GM23338 (cell line): ENCODE results near the gene CRYM. TPM values are rescaled to one million over a fixed set of nuclear protein-coding genes. Genes with fewer than 3 reads are reported as not detected.

Source experiments
- ATAC-seq: fragments of 200-7000 bp; cut with Tn5 transposase; 3 replicates; pipeline ENCODE4 v1.9.1; 2020
- DNase-seq: peaks from one replicate; pipeline ENCODE4 v3.0.0-alpha.2; 2015; ENCODE audit warnings: low spot score
- H2AFZ ChIP-seq: fragments of 200-600 bp; sonication (generic); 2 replicates; pipeline ENCODE4 v1.8.0; 2016; ENCODE audit warnings: antibody characterized with exemption, mild to moderate bottlenecking, moderate library complexity
- H3F3A ChIP-seq: fragments of 200-600 bp; sonication (generic); replicated peaks from 2 replicates; pipeline ENCODE4 v1.8.0; 2017; ENCODE audit warnings: antibody characterized with exemption, mixed run types, low read depth
- H3K27ac ChIP-seq: fragments of 200-600 bp; sonication (generic); 2 replicates; pipeline ENCODE4 v1.6.1; 2016; ENCODE audit warnings: low read depth
- H3K27me3 ChIP-seq: fragments of 200-600 bp; sonication (generic); 2 replicates; pipeline ENCODE4 v1.8.0; 2016; ENCODE audit warnings: mild to moderate bottlenecking, mixed run types, moderate library complexity; ENCODE audit not compliant: insufficient read depth
- H3K36me3 ChIP-seq: fragments of 200-600 bp; sonication (generic); 2 replicates; pipeline ENCODE4 v1.8.0; 2016; ENCODE audit warnings: mild to moderate bottlenecking; ENCODE audit not compliant: insufficient read depth
- H3K4me1 ChIP-seq: fragments of 200-600 bp; sonication (generic); 2 replicates; pipeline ENCODE4 v1.8.0; 2016; ENCODE audit warnings: mild to moderate bottlenecking, moderate library complexity; ENCODE audit not compliant: insufficient read depth
- H3K4me2 ChIP-seq: fragments of 200-600 bp; sonication (generic); 2 replicates; pipeline ENCODE4 v1.7.1; 2017; ENCODE audit warnings: mixed run types
- H3K4me3 ChIP-seq: fragments of 200-600 bp; sonication (generic); 2 replicates; pipeline ENCODE4 v1.6.1; 2016; ENCODE audit warnings: mixed run types
- H3K79me2 ChIP-seq: fragments of 200-600 bp; sonication (generic); replicated peaks from 2 replicates; pipeline ENCODE4 v1.8.0; 2017; ENCODE audit warnings: mild to moderate bottlenecking; ENCODE audit not compliant: insufficient read depth
- H3K9me2 ChIP-seq: fragments of 200-600 bp; sonication (generic); 2 replicates; pipeline ENCODE4 v1.8.0; 2017; ENCODE audit not compliant: insufficient read depth
- H4K20me1 ChIP-seq: fragments of 200-600 bp; sonication (generic); replicated peaks from 2 replicates; pipeline ENCODE4 v1.8.0; 2017; ENCODE audit warnings: mild to moderate bottlenecking; ENCODE audit not compliant: insufficient read depth
- H3K27ac Mint-ChIP-seq: 2 replicates; pipeline ENCODE4 v1.8.0; 2020; ENCODE audit warnings: inconsistent platforms, mild to moderate bottlenecking, moderate library complexity, mixed read lengths
- H3K27me3 Mint-ChIP-seq: 3 replicates; pipeline ENCODE4 v1.8.0; 2022; ENCODE audit warnings: low read depth, mild to moderate bottlenecking, moderate library complexity, mixed read lengths, inconsistent platforms; ENCODE audit not compliant: insufficient read depth, poor library complexity
- H3K36me3 Mint-ChIP-seq: 3 replicates; pipeline ENCODE4 v1.8.0; 2021; ENCODE audit warnings: low read depth, mild to moderate bottlenecking, inconsistent platforms, moderate library complexity, mixed read lengths
- H3K4me1 Mint-ChIP-seq: 3 replicates; pipeline ENCODE4 v1.8.0; 2020; ENCODE audit warnings: mild to moderate bottlenecking, inconsistent platforms, mixed read lengths
- H3K4me3 Mint-ChIP-seq: 3 replicates; pipeline ENCODE4 v1.8.0; 2021; ENCODE audit warnings: moderate library complexity, mild to moderate bottlenecking, inconsistent platforms, mixed read lengths
- H3K9me3 Mint-ChIP-seq: 3 replicates; pipeline ENCODE4 v1.8.0; 2020; ENCODE audit warnings: moderate library complexity, mild to moderate bottlenecking, inconsistent platforms, mixed read lengths
- CREB1 ChIP-seq: fragments of 250-450 bp; sonication (Bioruptor Pico); IDR thresholded peaks from 2 replicates; pipeline ENCODE4 v1.5.0; 2020; ENCODE audit warnings: low read depth, mild to moderate bottlenecking, moderate library complexity
- JUNB ChIP-seq: IDR thresholded peaks from one replicate; pipeline ENCODE4 v1.6.1; 2016; ENCODE audit warnings: antibody characterized with exemption; ENCODE audit not compliant: unreplicated experiment
- STAT1 ChIP-seq: IDR thresholded peaks from one replicate; pipeline ENCODE4 v1.6.1; 2016; ENCODE audit warnings: antibody characterized with exemption; ENCODE audit not compliant: unreplicated experiment
- ZNF331 ChIP-seq: fragments of 250-450 bp; sonication (Bioruptor Pico); IDR thresholded peaks from 2 replicates; pipeline ENCODE4 v1.5.0; 2020; ENCODE audit warnings: low read depth, mild to moderate bottlenecking, moderate library complexity
- polyA plus RNA-seq: library from polyadenylated mRNA; unstranded; fragments of >200 nt; fragmentation: Nextera tagmentation; extraction: Ambion mirVana; gene quantifications from 2 replicates; pipeline ENCODE4 v1.2.1, GENCODE V29; 2016
- total RNA-seq: library from RNA; depleted of rRNA; stranded (reverse); fragments of >200 nt; shearing (Covaris generic); gene quantifications from 2 replicates; pipeline ENCODE4 v1.2.3, GENCODE V29; 2014
- TF ChIP-seq, protein P1 (sequence below): fragments of 250-450 bp; sonication (Bioruptor Pico); IDR thresholded peaks from 2 replicates; pipeline ENCODE4 v1.5.0; 2020; ENCODE audit warnings: mild to moderate bottlenecking, moderate library complexity
- TF ChIP-seq, protein P2 (sequence below), 2 experiments: fragments of 200-600 bp in 1 of 2; sonication (generic) in 1 of 2; conservative IDR thresholded peaks; 2 replicates each; pipeline versions ENCODE4 v1.5.1 to v1.6.1; 2016 to 2017; ENCODE audit warnings: antibody characterized with exemption in 2 of 2, low read depth in 2 of 2, mild to moderate bottlenecking in 2 of 2, moderate library complexity in 1 of 2
- TF ChIP-seq, protein P3 (sequence below): IDR thresholded peaks from 2 replicates; pipeline ENCODE4 v1.6.1; 2016; ENCODE audit warnings: antibody characterized with exemption

The CRYM gene
- total and polyA plus RNA-seq, 2 experiments from 2014 or later: 15.2 to 18.0 TPM

DNA sequence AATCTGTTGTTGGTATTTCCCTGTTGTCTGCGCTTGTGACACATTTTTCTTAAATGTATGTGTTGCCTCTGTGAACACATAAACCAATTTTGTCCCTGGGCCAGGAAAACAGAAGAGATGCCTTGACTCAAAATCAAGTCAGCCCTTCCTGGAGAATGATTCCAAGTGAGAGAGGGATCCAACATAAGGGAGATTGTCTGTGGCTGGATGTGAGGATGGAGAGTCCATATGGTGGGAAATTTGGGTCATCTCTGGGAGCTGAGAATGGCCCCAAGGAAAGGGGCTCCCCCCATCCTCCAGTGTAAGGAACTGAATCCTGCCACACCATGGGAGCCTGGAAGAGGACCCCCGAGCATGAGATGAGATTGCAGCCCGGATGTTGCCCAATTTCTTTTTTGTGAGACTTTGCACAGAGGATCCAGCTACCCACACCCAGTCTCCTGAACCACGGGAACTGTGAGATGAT, 13.5 kb downstream of the CRYM start:
- H3K9me3 Mint-ChIP-seq: no peaks in the 10 kb centered on the region
- ATAC-seq (no peak), DNase-seq (no peak)
- H3K27me3 ChIP-seq: no peaks in the 10 kb centered on the region
- H2AFZ ChIP-seq: no peak overlapping the region
- H3K79me2 ChIP-seq: no peaks in the 10 kb centered on the region
- H3K27ac Mint-ChIP-seq: no peak overlapping the region
- no peak overlapping the region for H3K4me3 Mint-ChIP-seq
- TF ChIP-seq CREB1 (CRISPR knock-in tag): no peak
- TF ChIP-seq, protein P1, sequence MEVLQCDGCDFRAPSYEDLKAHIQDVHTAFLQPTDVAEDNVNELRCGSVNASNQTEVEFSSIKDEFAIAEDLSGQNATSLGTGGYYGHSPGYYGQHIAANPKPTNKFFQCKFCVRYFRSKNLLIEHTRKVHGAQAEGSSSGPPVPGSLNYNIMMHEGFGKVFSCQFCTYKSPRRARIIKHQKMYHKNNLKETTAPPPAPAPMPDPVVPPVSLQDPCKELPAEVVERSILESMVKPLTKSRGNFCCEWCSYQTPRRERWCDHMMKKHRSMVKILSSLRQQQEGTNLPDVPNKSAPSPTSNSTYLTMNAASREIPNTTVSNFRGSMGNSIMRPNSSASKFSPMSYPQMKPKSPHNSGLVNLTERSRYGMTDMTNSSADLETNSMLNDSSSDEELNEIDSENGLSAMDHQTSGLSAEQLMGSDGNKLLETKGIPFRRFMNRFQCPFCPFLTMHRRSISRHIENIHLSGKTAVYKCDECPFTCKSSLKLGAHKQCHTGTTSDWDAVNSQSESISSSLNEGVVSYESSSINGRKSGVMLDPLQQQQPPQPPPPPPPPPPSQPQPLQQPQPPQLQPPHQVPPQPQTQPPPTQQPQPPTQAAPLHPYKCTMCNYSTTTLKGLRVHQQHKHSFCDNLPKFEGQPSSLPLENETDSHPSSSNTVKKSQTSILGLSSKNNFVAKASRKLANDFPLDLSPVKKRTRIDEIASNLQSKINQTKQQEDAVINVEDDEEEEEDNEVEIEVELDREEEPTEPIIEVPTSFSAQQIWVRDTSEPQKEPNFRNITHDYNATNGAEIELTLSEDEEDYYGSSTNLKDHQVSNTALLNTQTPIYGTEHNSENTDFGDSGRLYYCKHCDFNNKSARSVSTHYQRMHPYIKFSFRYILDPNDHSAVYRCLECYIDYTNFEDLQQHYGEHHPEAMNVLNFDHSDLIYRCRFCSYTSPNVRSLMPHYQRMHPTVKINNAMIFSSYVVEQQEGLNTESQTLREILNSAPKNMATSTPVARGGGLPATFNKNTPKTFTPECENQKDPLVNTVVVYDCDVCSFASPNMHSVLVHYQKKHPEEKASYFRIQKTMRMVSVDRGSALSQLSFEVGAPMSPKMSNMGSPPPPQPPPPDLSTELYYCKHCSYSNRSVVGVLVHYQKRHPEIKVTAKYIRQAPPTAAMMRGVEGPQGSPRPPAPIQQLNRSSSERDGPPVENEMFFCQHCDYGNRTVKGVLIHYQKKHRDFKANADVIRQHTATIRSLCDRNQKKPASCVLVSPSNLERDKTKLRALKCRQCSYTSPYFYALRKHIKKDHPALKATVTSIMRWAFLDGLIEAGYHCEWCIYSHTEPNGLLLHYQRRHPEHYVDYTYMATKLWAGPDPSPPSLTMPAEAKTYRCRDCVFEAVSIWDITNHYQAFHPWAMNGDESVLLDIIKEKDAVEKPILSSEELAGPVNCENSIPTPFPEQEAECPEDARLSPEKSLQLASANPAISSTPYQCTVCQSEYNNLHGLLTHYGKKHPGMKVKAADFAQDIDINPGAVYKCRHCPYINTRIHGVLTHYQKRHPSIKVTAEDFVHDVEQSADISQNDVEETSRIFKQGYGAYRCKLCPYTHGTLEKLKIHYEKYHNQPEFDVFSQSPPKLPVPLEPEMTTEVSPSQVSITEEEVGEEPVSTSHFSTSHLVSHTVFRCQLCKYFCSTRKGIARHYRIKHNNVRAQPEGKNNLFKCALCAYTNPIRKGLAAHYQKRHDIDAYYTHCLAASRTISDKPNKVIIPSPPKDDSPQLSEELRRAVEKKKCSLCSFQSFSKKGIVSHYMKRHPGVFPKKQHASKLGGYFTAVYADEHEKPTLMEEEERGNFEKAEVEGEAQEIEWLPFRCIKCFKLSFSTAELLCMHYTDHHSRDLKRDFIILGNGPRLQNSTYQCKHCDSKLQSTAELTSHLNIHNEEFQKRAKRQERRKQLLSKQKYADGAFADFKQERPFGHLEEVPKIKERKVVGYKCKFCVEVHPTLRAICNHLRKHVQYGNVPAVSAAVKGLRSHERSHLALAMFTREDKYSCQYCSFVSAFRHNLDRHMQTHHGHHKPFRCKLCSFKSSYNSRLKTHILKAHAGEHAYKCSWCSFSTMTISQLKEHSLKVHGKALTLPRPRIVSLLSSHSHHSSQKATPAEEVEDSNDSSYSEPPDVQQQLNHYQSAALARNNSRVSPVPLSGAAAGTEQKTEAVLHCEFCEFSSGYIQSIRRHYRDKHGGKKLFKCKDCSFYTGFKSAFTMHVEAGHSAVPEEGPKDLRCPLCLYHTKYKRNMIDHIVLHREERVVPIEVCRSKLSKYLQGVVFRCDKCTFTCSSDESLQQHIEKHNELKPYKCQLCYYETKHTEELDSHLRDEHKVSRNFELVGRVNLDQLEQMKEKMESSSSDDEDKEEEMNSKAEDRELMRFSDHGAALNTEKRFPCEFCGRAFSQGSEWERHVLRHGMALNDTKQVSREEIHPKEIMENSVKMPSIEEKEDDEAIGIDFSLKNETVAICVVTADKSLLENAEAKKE: no peak
- TF ChIP-seq, protein P2, sequence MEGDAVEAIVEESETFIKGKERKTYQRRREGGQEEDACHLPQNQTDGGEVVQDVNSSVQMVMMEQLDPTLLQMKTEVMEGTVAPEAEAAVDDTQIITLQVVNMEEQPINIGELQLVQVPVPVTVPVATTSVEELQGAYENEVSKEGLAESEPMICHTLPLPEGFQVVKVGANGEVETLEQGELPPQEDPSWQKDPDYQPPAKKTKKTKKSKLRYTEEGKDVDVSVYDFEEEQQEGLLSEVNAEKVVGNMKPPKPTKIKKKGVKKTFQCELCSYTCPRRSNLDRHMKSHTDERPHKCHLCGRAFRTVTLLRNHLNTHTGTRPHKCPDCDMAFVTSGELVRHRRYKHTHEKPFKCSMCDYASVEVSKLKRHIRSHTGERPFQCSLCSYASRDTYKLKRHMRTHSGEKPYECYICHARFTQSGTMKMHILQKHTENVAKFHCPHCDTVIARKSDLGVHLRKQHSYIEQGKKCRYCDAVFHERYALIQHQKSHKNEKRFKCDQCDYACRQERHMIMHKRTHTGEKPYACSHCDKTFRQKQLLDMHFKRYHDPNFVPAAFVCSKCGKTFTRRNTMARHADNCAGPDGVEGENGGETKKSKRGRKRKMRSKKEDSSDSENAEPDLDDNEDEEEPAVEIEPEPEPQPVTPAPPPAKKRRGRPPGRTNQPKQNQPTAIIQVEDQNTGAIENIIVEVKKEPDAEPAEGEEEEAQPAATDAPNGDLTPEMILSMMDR (conservative IDR thresholded peaks at IDR 0.05; ENCODE audit: low read depth in 2 of 2): no peak
- no peak for TF ChIP-seq ZNF331 (CRISPR knock-in tag)
- TF ChIP-seq, protein P3, sequence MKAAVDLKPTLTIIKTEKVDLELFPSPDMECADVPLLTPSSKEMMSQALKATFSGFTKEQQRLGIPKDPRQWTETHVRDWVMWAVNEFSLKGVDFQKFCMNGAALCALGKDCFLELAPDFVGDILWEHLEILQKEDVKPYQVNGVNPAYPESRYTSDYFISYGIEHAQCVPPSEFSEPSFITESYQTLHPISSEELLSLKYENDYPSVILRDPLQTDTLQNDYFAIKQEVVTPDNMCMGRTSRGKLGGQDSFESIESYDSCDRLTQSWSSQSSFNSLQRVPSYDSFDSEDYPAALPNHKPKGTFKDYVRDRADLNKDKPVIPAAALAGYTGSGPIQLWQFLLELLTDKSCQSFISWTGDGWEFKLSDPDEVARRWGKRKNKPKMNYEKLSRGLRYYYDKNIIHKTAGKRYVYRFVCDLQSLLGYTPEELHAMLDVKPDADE: no peak
- no peak for TF ChIP-seq STAT1
- no peak for TF ChIP-seq JUNB
- no peaks in the 10 kb centered on the region for H3K9me2 ChIP-seq
- peaks cover 2% of the 10 kb centered on the region; the same call in 1 of the 3 replicates for H3K4me1 Mint-ChIP-seq
- no peaks in the 10 kb centered on the region for H3K4me1 ChIP-seq
- H3K27ac ChIP-seq: no peak overlapping the region
- H3K4me3 ChIP-seq: no peak overlapping the region
- H3K36me3 ChIP-seq: no peaks in the 10 kb centered on the region
- 0 out of 3 replicates have a peak, but pooled peaks cover 2% of the 10 kb centered on the region for H3K36me3 Mint-ChIP-seq
- H3K4me2 ChIP-seq: no peak overlapping the region
- peaks cover 4% of the 10 kb centered on the region for H3K27me3 Mint-ChIP-seq
- no peaks in the 10 kb centered on the region for H3F3A ChIP-seq
- H4K20me1 ChIP-seq: no peaks in the 10 kb centered on the region
